HEK293 (cell line): ENCODE data around the gene IMPDH1.
A peak's percentile ranks its signal among the peaks of the same experiment; 100 is the strongest.

ENCODE experiments used
- CTCF ChIA-PET: fragments of 350-600 bp; formaldehyde crosslinking; extraction: SDS; loops from one replicate; lab custom pipeline; 2021; ENCODE audit warnings: antibody characterized with exemption; lab: Yijun Ruan, JAX
- POLR2A ChIA-PET: fragments of 300-600 bp; formaldehyde crosslinking; extraction: SDS; loops from one replicate; lab custom pipeline; 2020; ENCODE audit warnings: antibody characterized with exemption, inconsistent platforms; lab: Yijun Ruan, JAX
- H3K27ac ChIP-seq: fragments of 200-500 bp; sonication (Bioruptor generic); 2 replicates; pipeline ENCODE4 v1.5.1; 2014; ENCODE audit warnings: low read depth, low read length, control low read depth, inconsistent platforms; ENCODE audit errors: extremely low read depth
- H3K36me3 ChIP-seq, 2 experiments: fragments of 200-500 bp in 1 of 2; sonication (Bioruptor generic) in 1 of 2; 1 replicate in 1 of 2; 2 replicates in 1 of 2; pipeline ENCODE4 v1.5.1; 2014 to 2017; ENCODE audit warnings: inconsistent platforms in 2 of 2, low read length in 2 of 2; ENCODE audit not compliant: control insufficient read depth in 2 of 2, insufficient read depth in 1 of 2
- H3K4me1 ChIP-seq: fragments of 200-500 bp; sonication (Bioruptor generic); 2 replicates; pipeline ENCODE4 v1.5.1; 2014; ENCODE audit warnings: mild to moderate bottlenecking, low read length, inconsistent platforms; ENCODE audit not compliant: control insufficient read depth, insufficient read depth
- H3K4me3 ChIP-seq: 2 replicates; pipeline ENCODE4 v1.5.1; 2011; ENCODE audit warnings: low read depth, mild to moderate bottlenecking, control low read depth, low read length, moderate library complexity
- H3K9me3 ChIP-seq: fragments of 200-500 bp; sonication (Bioruptor generic); 2 replicates; pipeline ENCODE4 v1.5.1; 2014; ENCODE audit warnings: low read depth, low read length, inconsistent platforms; ENCODE audit not compliant: control insufficient read depth, insufficient read depth
- FEZF1 ChIP-seq: fragments of 450-650 bp; formaldehyde crosslinking; IDR thresholded peaks from 2 replicates; pipeline ENCODE4 v1.5.1; 2016; ENCODE audit warnings: missing biosample characterization, missing genetic modification characterization
- GLIS1 ChIP-seq: fragments of 450-650 bp; formaldehyde crosslinking; IDR thresholded peaks from 2 replicates; pipeline ENCODE4 v1.5.1; 2016; ENCODE audit warnings: missing biosample characterization, missing genetic modification characterization
- IKZF3 ChIP-seq: fragments of 450-650 bp; IDR thresholded peaks from 2 replicates; pipeline ENCODE4 v1.5.0; 2018; ENCODE audit warnings: missing biosample characterization, mild to moderate bottlenecking, missing genetic modification characterization, moderate library complexity
- MYNN ChIP-seq: fragments of 450-650 bp; formaldehyde crosslinking; IDR thresholded peaks from 2 replicates; pipeline ENCODE4 v1.5.1; 2016; ENCODE audit warnings: missing biosample characterization, missing genetic modification characterization, borderline replicate concordance
- SETDB1 ChIP-seq: IDR thresholded peaks from one replicate; pipeline ENCODE4 v1.6.1; 2017; ENCODE audit warnings: mild to moderate bottlenecking, low read length, moderate library complexity, mixed read lengths; ENCODE audit not compliant: insufficient read length
- ZBTB17 ChIP-seq: fragments of 450-650 bp; formaldehyde crosslinking; IDR thresholded peaks from 2 replicates; pipeline ENCODE4 v1.5.1; 2016; ENCODE audit warnings: missing biosample characterization, missing genetic modification characterization
- ZBTB48 ChIP-seq: fragments of 450-650 bp; formaldehyde crosslinking; IDR thresholded peaks from 2 replicates; pipeline ENCODE4 v1.5.1; 2016; ENCODE audit warnings: missing biosample characterization, missing genetic modification characterization
- ZFP69B ChIP-seq: fragments of 450-650 bp; formaldehyde crosslinking; IDR thresholded peaks from 2 replicates; pipeline ENCODE4 v1.5.1; 2016; ENCODE audit warnings: missing biosample characterization, missing genetic modification characterization
- ZIC2 ChIP-seq: fragments of 450-650 bp; formaldehyde crosslinking; IDR thresholded peaks from 2 replicates; pipeline ENCODE4 v1.5.1; 2016; ENCODE audit warnings: missing biosample characterization, missing genetic modification characterization
- ZNF341 ChIP-seq: fragments of 450-650 bp; formaldehyde crosslinking; IDR thresholded peaks from 2 replicates; pipeline ENCODE4; 2016; ENCODE audit warnings: low read depth, missing biosample characterization, missing genetic modification characterization
- ZNF423 ChIP-seq: fragments of 450-650 bp; formaldehyde crosslinking; IDR thresholded peaks from 2 replicates; pipeline ENCODE4 v1.5.1; 2016; ENCODE audit warnings: missing biosample characterization, missing genetic modification characterization
- ZNF473 ChIP-seq: fragments of 450-650 bp; formaldehyde crosslinking; IDR thresholded peaks from 2 replicates; pipeline ENCODE4 v1.5.1; 2017; ENCODE audit warnings: missing biosample characterization, missing genetic modification characterization
- ZNF558 ChIP-seq: fragments of 450-650 bp; formaldehyde crosslinking; IDR thresholded peaks from 2 replicates; pipeline ENCODE4 v1.5.1; 2016; ENCODE audit warnings: missing biosample characterization, missing genetic modification characterization
- ZNF654 ChIP-seq: fragments of 450-650 bp; formaldehyde crosslinking; IDR thresholded peaks from 2 replicates; pipeline ENCODE4 v1.5.1; 2016; ENCODE audit warnings: low read depth, missing biosample characterization, missing genetic modification characterization
- ZNF660 ChIP-seq: fragments of 450-650 bp; IDR thresholded peaks from 2 replicates; pipeline ENCODE4 v1.5.1; 2018; ENCODE audit warnings: missing biosample characterization, mild to moderate bottlenecking, missing genetic modification characterization
- ZNF776 ChIP-seq: fragments of 450-650 bp; formaldehyde crosslinking; IDR thresholded peaks from 2 replicates; pipeline ENCODE4 v1.5.0; 2017; ENCODE audit warnings: missing biosample characterization, missing genetic modification characterization, borderline replicate concordance
- ZNF791 ChIP-seq: fragments of 450-650 bp; formaldehyde crosslinking; IDR thresholded peaks from 2 replicates; pipeline ENCODE4 v1.5.1; 2016; ENCODE audit warnings: missing biosample characterization, missing genetic modification characterization
- TF ChIP-seq, protein P1 (sequence below): fragments of 450-650 bp; formaldehyde crosslinking; IDR thresholded peaks from 2 replicates; pipeline ENCODE4 v1.5.1; 2016; ENCODE audit warnings: missing biosample characterization, missing genetic modification characterization
- TF ChIP-seq, protein P2 (sequence below): fragments of 450-650 bp; formaldehyde crosslinking; IDR thresholded peaks from 2 replicates; pipeline ENCODE4 v1.5.1; 2016; ENCODE audit warnings: missing biosample characterization, missing genetic modification characterization
- TF ChIP-seq, protein P3 (sequence below): fragments of 450-650 bp; formaldehyde crosslinking; optimal IDR thresholded peaks from 2 replicates; pipeline ENCODE3; 2016; ENCODE audit warnings: missing biosample characterization, mild to moderate bottlenecking, missing genetic modification characterization
- TF ChIP-seq, protein P4 (sequence below): fragments of 450-650 bp; formaldehyde crosslinking; IDR thresholded peaks from 2 replicates; pipeline ENCODE4 v1.5.1; 2017; ENCODE audit warnings: missing biosample characterization, missing genetic modification characterization

Gene IMPDH1

DNA sequence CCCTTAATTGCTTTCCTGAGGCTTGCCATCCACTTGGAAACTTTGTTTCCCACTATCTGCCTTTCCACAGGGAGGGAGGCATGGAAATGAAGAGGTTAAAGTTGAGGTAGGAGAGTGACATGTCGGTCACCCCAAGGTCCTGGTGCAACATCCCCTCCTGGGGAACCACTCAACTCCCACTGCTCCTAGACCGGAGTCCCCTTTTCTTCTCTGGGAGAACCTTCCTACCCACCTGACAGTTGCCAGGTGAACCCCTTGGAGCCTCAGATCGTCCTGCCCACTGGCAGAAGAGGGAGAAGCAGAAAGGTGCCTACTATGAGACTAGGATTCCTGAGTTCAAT, 21.7 kb downstream of the IMPDH1 start:
- peaks cover 0 to 12% of the 10 kb centered on the region in 2 experiments; a peak in 1 of 3 replicates for H3K36me3 ChIP-seq
- POLR2A ChIA-PET = interaction anchor here (1.0 kb wide), 2 partner anchors 41 to 44 kb away, joined by 4 to 8 read pairs; partner anchors contain the start of gene RBM28
- TF ChIP-seq SETDB1 (no peak), IKZF3 (tag by site-specific recombination) (peak; percentile 69; the same call in 1 of the 2 replicates), ZNF776 (tag by site-specific recombination) (peak; percentile 77; the same call in 1 of the 2 replicates), ZBTB17 (tag by site-specific recombination) (0 out of 2 replicates have a peak, but pooled peaks have one; percentile 40)
- TF ChIP-seq, protein P1, sequence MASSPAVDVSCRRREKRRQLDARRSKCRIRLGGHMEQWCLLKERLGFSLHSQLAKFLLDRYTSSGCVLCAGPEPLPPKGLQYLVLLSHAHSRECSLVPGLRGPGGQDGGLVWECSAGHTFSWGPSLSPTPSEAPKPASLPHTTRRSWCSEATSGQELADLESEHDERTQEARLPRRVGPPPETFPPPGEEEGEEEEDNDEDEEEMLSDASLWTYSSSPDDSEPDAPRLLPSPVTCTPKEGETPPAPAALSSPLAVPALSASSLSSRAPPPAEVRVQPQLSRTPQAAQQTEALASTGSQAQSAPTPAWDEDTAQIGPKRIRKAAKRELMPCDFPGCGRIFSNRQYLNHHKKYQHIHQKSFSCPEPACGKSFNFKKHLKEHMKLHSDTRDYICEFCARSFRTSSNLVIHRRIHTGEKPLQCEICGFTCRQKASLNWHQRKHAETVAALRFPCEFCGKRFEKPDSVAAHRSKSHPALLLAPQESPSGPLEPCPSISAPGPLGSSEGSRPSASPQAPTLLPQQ (tag by site-specific recombination) = 0 out of 2 replicates have a peak, but pooled peaks have one; percentile 5
- no peak overlapping the region for H3K27ac ChIP-seq
- H3K9me3 ChIP-seq = no peaks in the 10 kb centered on the region
- H3K4me3 ChIP-seq = no peak overlapping the region
- no peaks in the 10 kb centered on the region for H3K4me1 ChIP-seq
- CTCF ChIA-PET = interaction anchor here (0.6 to 18.1 kb wide), 25 partner anchors 11 to 509 kb away, joined by 3 to 378 read pairs (median 4); partner anchors contain the start of gene RBM28

DNA sequence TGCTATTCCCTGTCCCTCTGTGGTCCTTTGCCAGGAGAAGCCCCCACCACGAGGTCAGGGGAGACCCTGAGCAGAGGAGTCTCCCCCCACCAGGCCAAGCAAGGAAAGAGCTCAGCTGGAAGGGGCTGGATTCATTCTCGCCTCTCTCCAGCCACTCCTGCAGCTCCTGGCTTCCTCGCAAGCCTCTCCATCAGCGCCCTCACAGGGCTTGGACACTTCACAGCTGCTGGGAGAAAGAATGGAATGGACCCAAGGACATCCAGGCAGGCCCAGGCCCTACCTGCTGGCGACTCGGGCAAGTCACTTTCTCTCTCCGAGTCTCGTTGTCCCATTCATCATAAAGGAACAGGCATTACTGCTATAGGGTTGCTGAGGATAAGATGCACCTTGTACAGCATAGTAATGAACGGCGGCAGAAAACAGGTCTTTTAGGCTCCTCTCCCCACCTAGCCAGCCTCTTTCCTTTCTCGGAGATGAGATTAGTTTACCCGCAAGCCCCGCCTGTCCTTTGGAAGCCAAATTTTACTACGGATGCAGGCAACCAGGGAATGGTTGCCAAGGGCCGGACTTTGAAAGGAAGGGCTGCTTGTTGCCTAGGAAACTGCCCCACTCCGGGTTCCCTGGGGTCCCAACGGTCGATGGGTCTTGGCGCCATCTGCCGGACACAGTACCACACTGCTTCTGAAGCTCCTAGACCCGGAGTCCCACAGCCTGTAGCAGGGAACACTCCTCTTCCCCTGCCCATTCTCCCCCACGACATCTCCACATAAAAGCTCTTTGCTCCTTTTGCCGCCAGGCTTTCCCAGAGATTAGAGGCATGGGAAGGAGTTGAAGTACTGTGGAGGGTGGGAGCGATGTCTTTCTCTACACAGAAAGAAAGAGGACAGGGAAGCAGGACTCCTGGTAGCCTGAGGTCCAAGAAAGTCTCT, 22.3 kb downstream of the IMPDH1 start:
- no peak overlapping the region for H3K4me3 ChIP-seq
- POLR2A ChIA-PET = interaction anchor here (1.0 kb wide), 2 partner anchors 40 to 44 kb away, joined by 4 to 8 read pairs; partner anchors contain the start of gene RBM28
- TF ChIP-seq GLIS1 = peak; percentile 77
- TF ChIP-seq FEZF1 (tag by site-specific recombination) = peak; percentile 68
- 0 out of 2 replicates have a peak, but pooled peaks have one; percentile 6 for TF ChIP-seq ZIC2 (tag by site-specific recombination)
- TF ChIP-seq ZNF660 (tag by site-specific recombination) = peak; percentile 78; the same call in 1 of the 2 replicates
- TF ChIP-seq ZNF654 (tag by site-specific recombination) = peak; percentile 78
- TF ChIP-seq, protein P2, sequence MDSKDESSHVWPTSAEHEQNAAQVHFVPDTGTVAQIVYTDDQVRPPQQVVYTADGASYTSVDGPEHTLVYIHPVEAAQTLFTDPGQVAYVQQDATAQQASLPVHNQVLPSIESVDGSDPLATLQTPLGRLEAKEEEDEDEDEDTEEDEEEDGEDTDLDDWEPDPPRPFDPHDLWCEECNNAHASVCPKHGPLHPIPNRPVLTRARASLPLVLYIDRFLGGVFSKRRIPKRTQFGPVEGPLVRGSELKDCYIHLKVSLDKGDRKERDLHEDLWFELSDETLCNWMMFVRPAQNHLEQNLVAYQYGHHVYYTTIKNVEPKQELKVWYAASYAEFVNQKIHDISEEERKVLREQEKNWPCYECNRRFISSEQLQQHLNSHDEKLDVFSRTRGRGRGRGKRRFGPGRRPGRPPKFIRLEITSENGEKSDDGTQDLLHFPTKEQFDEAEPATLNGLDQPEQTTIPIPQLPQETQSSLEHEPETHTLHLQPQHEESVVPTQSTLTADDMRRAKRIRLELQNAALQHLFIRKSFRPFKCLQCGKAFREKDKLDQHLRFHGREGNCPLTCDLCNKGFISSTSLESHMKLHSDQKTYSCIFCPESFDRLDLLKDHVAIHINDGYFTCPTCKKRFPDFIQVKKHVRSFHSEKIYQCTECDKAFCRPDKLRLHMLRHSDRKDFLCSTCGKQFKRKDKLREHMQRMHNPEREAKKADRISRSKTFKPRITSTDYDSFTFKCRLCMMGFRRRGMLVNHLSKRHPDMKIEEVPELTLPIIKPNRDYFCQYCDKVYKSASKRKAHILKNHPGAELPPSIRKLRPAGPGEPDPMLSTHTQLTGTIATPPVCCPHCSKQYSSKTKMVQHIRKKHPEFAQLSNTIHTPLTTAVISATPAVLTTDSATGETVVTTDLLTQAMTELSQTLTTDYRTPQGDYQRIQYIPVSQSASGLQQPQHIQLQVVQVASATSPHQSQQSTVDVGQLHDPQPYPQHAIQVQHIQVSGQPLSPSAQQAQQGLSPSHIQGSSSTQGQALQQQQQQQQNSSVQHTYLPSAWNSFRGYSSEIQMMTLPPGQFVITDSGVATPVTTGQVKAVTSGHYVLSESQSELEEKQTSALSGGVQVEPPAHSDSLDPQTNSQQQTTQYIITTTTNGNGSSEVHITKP (tag by site-specific recombination) = peak; percentile 59
- 0 out of 2 replicates have a peak, but pooled peaks have one; percentile 55 for TF ChIP-seq ZBTB48 (tag by site-specific recombination)
- TF ChIP-seq ZNF341 (tag by site-specific recombination) = peak; percentile 49; the same call in 1 of the 2 replicates
- no peak; the same call in 1 of the 2 replicates for TF ChIP-seq ZNF558 (tag by site-specific recombination)
- TF ChIP-seq, protein P3, sequence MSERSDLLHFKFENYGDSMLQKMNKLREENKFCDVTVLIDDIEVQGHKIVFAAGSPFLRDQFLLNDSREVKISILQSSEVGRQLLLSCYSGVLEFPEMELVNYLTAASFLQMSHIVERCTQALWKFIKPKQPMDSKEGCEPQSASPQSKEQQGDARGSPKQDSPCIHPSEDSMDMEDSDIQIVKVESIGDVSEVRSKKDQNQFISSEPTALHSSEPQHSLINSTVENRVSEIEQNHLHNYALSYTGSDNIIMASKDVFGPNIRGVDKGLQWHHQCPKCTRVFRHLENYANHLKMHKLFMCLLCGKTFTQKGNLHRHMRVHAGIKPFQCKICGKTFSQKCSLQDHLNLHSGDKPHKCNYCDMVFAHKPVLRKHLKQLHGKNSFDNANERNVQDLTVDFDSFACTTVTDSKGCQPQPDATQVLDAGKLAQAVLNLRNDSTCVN = no peak
- TF ChIP-seq, protein P4, sequence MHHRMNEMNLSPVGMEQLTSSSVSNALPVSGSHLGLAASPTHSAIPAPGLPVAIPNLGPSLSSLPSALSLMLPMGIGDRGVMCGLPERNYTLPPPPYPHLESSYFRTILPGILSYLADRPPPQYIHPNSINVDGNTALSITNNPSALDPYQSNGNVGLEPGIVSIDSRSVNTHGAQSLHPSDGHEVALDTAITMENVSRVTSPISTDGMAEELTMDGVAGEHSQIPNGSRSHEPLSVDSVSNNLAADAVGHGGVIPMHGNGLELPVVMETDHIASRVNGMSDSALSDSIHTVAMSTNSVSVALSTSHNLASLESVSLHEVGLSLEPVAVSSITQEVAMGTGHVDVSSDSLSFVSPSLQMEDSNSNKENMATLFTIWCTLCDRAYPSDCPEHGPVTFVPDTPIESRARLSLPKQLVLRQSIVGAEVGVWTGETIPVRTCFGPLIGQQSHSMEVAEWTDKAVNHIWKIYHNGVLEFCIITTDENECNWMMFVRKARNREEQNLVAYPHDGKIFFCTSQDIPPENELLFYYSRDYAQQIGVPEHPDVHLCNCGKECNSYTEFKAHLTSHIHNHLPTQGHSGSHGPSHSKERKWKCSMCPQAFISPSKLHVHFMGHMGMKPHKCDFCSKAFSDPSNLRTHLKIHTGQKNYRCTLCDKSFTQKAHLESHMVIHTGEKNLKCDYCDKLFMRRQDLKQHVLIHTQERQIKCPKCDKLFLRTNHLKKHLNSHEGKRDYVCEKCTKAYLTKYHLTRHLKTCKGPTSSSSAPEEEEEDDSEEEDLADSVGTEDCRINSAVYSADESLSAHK (tag by site-specific recombination) = no peak
- TF ChIP-seq ZNF473 (tag by site-specific recombination) = no peak
- TF ChIP-seq ZBTB17 (tag by site-specific recombination) = peak; percentile 87
- no peak for TF ChIP-seq ZNF423
- TF ChIP-seq ZFP69B (tag by site-specific recombination) = 0 out of 2 replicates have a peak, but pooled peaks have one; percentile 12
- peak; percentile 87 for TF ChIP-seq MYNN (tag by site-specific recombination)
- no peak for TF ChIP-seq ZNF791 (tag by site-specific recombination)

More for the DNA sequence above, 22.3 kb downstream of the IMPDH1 start:
- no peaks in the 10 kb centered on the region for H3K4me1 ChIP-seq
- peaks cover 0 to 8% of the 10 kb centered on the region in 2 experiments; a peak in 1 of 3 replicates for H3K36me3 ChIP-seq
- no peak overlapping the region for H3K27ac ChIP-seq
- no peaks in the 10 kb centered on the region for H3K9me3 ChIP-seq
- CTCF ChIA-PET = interaction anchor here (0.6 to 18.1 kb wide), 28 partner anchors 10 to 509 kb away, joined by 3 to 378 read pairs (median 4); partner anchors contain the start of gene RBM28
